HCT116 (cell line): Measurements from ENCODE around the gene RAPGEF3. TPM values are rescaled to one million over a fixed set of nuclear protein-coding genes. Genes with fewer than 3 reads are reported as not detected.

ENCODE experiments used
- ATAC-seq: fragments of 200-7000 bp; cut with Tn5 transposase; 2 replicates; pipeline ENCODE4 v1.9.1; 2020; ENCODE audit warnings: mild to moderate bottlenecking, moderate library complexity
- BruUV-seq: library from RNA; stranded (reverse); fragments of 400-500 nt; replicated peaks from 2 replicates; lab custom pipeline; 2021; lab: Mats Ljungman, UMichigan
- CTCF ChIA-PET: fragments of 300-600 bp; sonication (Branson Sonifier 250); formaldehyde crosslinking; loops from one replicate; lab custom pipeline; 2021; ENCODE audit warnings: antibody characterized with exemption; lab: Charles Lee
- POLR2A ChIA-PET: fragments of 300-600, 350-600 bp; sonication (Branson Sonifier 250); formaldehyde crosslinking; loops from one replicate; lab custom pipeline; 2021; ENCODE audit warnings: antibody characterized with exemption; lab: Charles Lee
- RAD21 ChIA-PET, 2 experiments: fragments of 300-600 bp; sonication (Branson Sonifier 250); formaldehyde crosslinking; loops; one replicate each; lab custom pipeline; 2023; ENCODE audit warnings: low total read pairs in 2 of 2; ENCODE audit not compliant: uncharacterized antibody in 2 of 2, unreplicated experiment in 2 of 2, low non-redundant PET in 1 of 2; lab: Charles Lee
- DNase-seq: peaks from one replicate; pipeline ENCODE4 v3.0.0-alpha.2; 2010; ENCODE audit warnings: low read depth, low spot score
- H2AFZ ChIP-seq: fragments of 200-600 bp; shearing (Covaris generic), sonication (generic); 2 replicates; pipeline ENCODE4 v1.6.1; 2017; ENCODE audit warnings: low read depth, mixed run types, mixed read lengths, antibody characterized with exemption, low read length; ENCODE audit not compliant: poor library complexity, severe bottlenecking
- H3K27ac ChIP-seq: 2 replicates; pipeline ENCODE4 v1.5.1; 2012; ENCODE audit warnings: low read depth, low read length
- H3K27me3 ChIP-seq: fragments of 200-600 bp; sonication (generic); 2 replicates; pipeline ENCODE4 v1.6.1; 2016; ENCODE audit warnings: mixed run types, low read length, mixed read lengths; ENCODE audit not compliant: insufficient read depth
- H3K36me3 ChIP-seq, 2 experiments: fragments of 200-500 bp in 1 of 2; fragments of 200-600 bp in 1 of 2; sonication (Bioruptor generic) in 1 of 2; sonication (generic) in 1 of 2; 2 replicates each; pipeline versions ENCODE4 v1.5.1 to v1.6.1; 2014 to 2016; ENCODE audit warnings: low read length in 2 of 2, inconsistent platforms in 1 of 2, mixed read lengths in 1 of 2, mixed run types in 1 of 2; ENCODE audit not compliant: insufficient read depth in 2 of 2, control insufficient read depth in 1 of 2
- H3K4me1 ChIP-seq, 2 experiments: fragments of 200-600 bp in 1 of 2; sonication (generic) in 1 of 2; 2 replicates each; pipeline versions ENCODE4 v1.5.1 to v1.6.1; 2012 to 2017; ENCODE audit warnings: low read length in 2 of 2, inconsistent platforms in 1 of 2, mild to moderate bottlenecking in 1 of 2, mixed read lengths in 1 of 2, mixed run types in 1 of 2, moderate library complexity in 1 of 2; ENCODE audit not compliant: insufficient read depth in 2 of 2, control insufficient read depth in 1 of 2
- H3K4me2 ChIP-seq: fragments of 200-600 bp; sonication (generic); 2 replicates; pipeline ENCODE4 v1.6.1; 2017; ENCODE audit warnings: mixed run types, low read length, mixed read lengths
- H3K4me3 ChIP-seq, 2 experiments: fragments of 200-600 bp in 1 of 2; sonication (generic) in 1 of 2; replicated peaks in 1 of 2; 2 replicates each; pipeline ENCODE4 v1.5.1; 2011 to 2016; ENCODE audit warnings: low read length in 2 of 2, control low read depth in 1 of 2, low read depth in 1 of 2, mild to moderate bottlenecking in 1 of 2, mixed read lengths in 1 of 2, mixed run types in 1 of 2
- H3K79me2 ChIP-seq: fragments of 200-600 bp; sonication (generic); 2 replicates; pipeline ENCODE4 v1.6.1; 2017; ENCODE audit warnings: mild to moderate bottlenecking, mixed run types, low read length, moderate library complexity, mixed read lengths; ENCODE audit not compliant: insufficient read depth
- H3K9ac ChIP-seq: fragments of 200-600 bp; sonication (generic); 2 replicates; pipeline ENCODE4 v1.6.1; 2016; ENCODE audit warnings: low read length, mixed read lengths
- H3K9me2 ChIP-seq: fragments of 200-600 bp; sonication (generic), shearing (Covaris generic); 2 replicates; pipeline ENCODE4 v1.6.1; 2017; ENCODE audit warnings: mixed run types, mild to moderate bottlenecking, moderate library complexity; ENCODE audit not compliant: insufficient read depth
- H3K9me3 ChIP-seq, 2 experiments: fragments of 200-500 bp in 1 of 2; fragments of 200-600 bp in 1 of 2; sonication (Bioruptor generic) in 1 of 2; sonication (generic) in 1 of 2; 2 replicates each; pipeline ENCODE4 v1.6.1; 2014 to 2017; ENCODE audit warnings: low read length in 2 of 2, mixed read lengths in 2 of 2, inconsistent platforms in 1 of 2, low read depth in 1 of 2, mild to moderate bottlenecking in 1 of 2, mixed run types in 1 of 2, moderate library complexity in 1 of 2; ENCODE audit not compliant: control insufficient read depth in 1 of 2, insufficient read depth in 1 of 2
- H4K20me1 ChIP-seq: fragments of 200-600 bp; sonication (generic), shearing (Covaris generic); 2 replicates; pipeline ENCODE4 v1.6.1; 2017; ENCODE audit warnings: mixed run types, mild to moderate bottlenecking, moderate library complexity; ENCODE audit not compliant: insufficient read depth
- ATF3 ChIP-seq: IDR thresholded peaks from 2 replicates; pipeline ENCODE4 v1.6.1; 2012
- CBX3 ChIP-seq: IDR thresholded peaks from 2 replicates; pipeline ENCODE4 v1.6.1; 2012; ENCODE audit warnings: low read depth
- CEBPB ChIP-seq: IDR thresholded peaks from 2 replicates; pipeline ENCODE4 v1.6.1; 2012; ENCODE audit warnings: low read depth
- CTCF ChIP-seq, 3 experiments: fragments of 200-600 bp in 1 of 3; sonication (generic) in 1 of 3; IDR thresholded peaks in 2 of 3; conservative IDR thresholded peaks in 1 of 3; 2 replicates each; pipeline ENCODE4 v1.5.1; 2012 to 2017; ENCODE audit warnings: low read depth in 2 of 3, low read length in 2 of 3, antibody characterized with exemption in 1 of 3, borderline replicate concordance in 1 of 3, control low read depth in 1 of 3, mild to moderate bottlenecking in 1 of 3, mixed read lengths in 1 of 3, mixed run types in 1 of 3, moderate library complexity in 1 of 3; ENCODE audit not compliant: insufficient read depth in 1 of 3
- EGR1 ChIP-seq: IDR thresholded peaks from 2 replicates; pipeline ENCODE4 v1.6.1; 2012; ENCODE audit warnings: low read depth
- ELF1 ChIP-seq: IDR thresholded peaks from 2 replicates; pipeline ENCODE4 v1.6.1; 2012; ENCODE audit warnings: low read depth, borderline replicate concordance
- EZH2 ChIP-seq: fragments of 200-600 bp; sonication (generic); IDR thresholded peaks from 2 replicates; pipeline ENCODE4 v1.6.1; 2017; ENCODE audit warnings: antibody characterized with exemption, mixed run types
- FOSL1 ChIP-seq: IDR thresholded peaks from 2 replicates; pipeline ENCODE4 v1.6.1; 2012; ENCODE audit warnings: low read depth
- JUND ChIP-seq: IDR thresholded peaks from 2 replicates; pipeline ENCODE4 v1.6.1; 2012
- POLR2A ChIP-seq: IDR thresholded peaks from 2 replicates; pipeline ENCODE4 v1.7.0; 2011; ENCODE audit warnings: borderline replicate concordance; ENCODE audit not compliant: insufficient read depth, insufficient read length; ENCODE audit errors: extremely low read depth
- POLR2AphosphoS5 ChIP-seq: IDR thresholded peaks from 2 replicates; pipeline ENCODE4 v1.6.1; 2011; ENCODE audit warnings: mild to moderate bottlenecking, low read depth, low read length, moderate library complexity
- SP1 ChIP-seq: IDR thresholded peaks from 2 replicates; pipeline ENCODE4 v1.6.1; 2012; ENCODE audit warnings: low read depth
- SRF ChIP-seq: IDR thresholded peaks from 2 replicates; pipeline ENCODE4 v1.6.1; 2012; ENCODE audit warnings: low read depth
- TCF7L2 ChIP-seq: IDR thresholded peaks from 2 replicates; pipeline ENCODE4 v1.7.0; 2011; ENCODE audit warnings: borderline replicate concordance, inconsistent platforms; ENCODE audit not compliant: insufficient read depth, insufficient read length; ENCODE audit errors: extremely low read depth
- YY1 ChIP-seq: IDR thresholded peaks from 2 replicates; pipeline ENCODE4 v1.6.1; 2011; ENCODE audit warnings: low read length, low read depth, moderate library complexity, mild to moderate bottlenecking; ENCODE audit not compliant: insufficient replicate concordance; ENCODE audit errors: extremely low read depth
- ZFX ChIP-seq: fragments of 450-650 bp; IDR thresholded peaks from 2 replicates; pipeline ENCODE4 v1.6.1; 2017
- ZNF274 ChIP-seq: fragments of 200-500 bp; sonication (Bioruptor generic); IDR thresholded peaks from 2 replicates; pipeline ENCODE4 v1.6.1; 2014; ENCODE audit warnings: mild to moderate bottlenecking, low read depth, low read length, inconsistent platforms
- intact Hi-C: fragments of 100-400 bp; cut with micrococcal nuclease; formaldehyde crosslinking; loops from 2 replicates; pipeline ENCODE4 v1.10.0; 2022
- total RNA-seq: library from RNA; stranded (reverse); gene quantifications from one replicate; pipeline ENCODE4 v1.2.1, GENCODE V29; 2021; ENCODE audit not compliant: unreplicated experiment

The RAPGEF3 gene
- total RNA-seq, 1 experiment from 2014 or later, result 1.8 TPM

GRCh38 chr12:47730341-47730744 is 28.3 kb downstream of the RAPGEF3 start:
- intact Hi-C loops, result no loop called here
- Histone ChIP-seq H3K4me1 (peaks cover 0 to 13% of the 10 kb centered on the region in 2 experiments; a peak in 1 of 4 replicates), H3K27ac (no peak overlapping the region), H3K4me2 (no peak overlapping the region), H3K9me2 (no peaks in the 10 kb centered on the region), H3K27me3 (no peaks in the 10 kb centered on the region), H4K20me1 (no peaks in the 10 kb centered on the region), H3K79me2 (no peaks in the 10 kb centered on the region), H2AFZ (no peak overlapping the region), H3K9me3 (no peaks in the 10 kb centered on the region), H3K9ac (no peak overlapping the region), H3K4me3 (no peak overlapping the region), H3K36me3 (no peaks in the 10 kb centered on the region)
- ChIA-PET CTCF (interaction anchor here (1.4 kb wide), 1 partner anchor 37 kb away, joined by 4 read pairs; no protein-coding TSS in a partner anchor), POLR2A (no interaction called here), RAD21 (no interaction called here)
- no TSS peak for BruUV-seq
- no peak for ATAC-seq
- DNase-seq, result no peak
- no peak for TF ChIP-seq JUND
- no peak for TF ChIP-seq CTCF (IDR thresholded peaks at IDR 0.05 in 2 of 3, conservative IDR thresholded peaks at IDR 0.05 in 1 of 3; ENCODE audit: borderline replicate concordance in 1 of 3, insufficient read depth in 1 of 3, low read depth in 2 of 3, low read length in 2 of 3)
- TF ChIP-seq YY1, result no peak
- no peak for TF ChIP-seq FOSL1
- TF ChIP-seq TCF7L2, result no peak
- no peak for TF ChIP-seq ATF3
- no peak for TF ChIP-seq POLR2AphosphoS5
- no peak for TF ChIP-seq ELF1
- no peak for TF ChIP-seq CEBPB
- no peak for TF ChIP-seq SRF
- no peak for TF ChIP-seq POLR2A
- no peak for TF ChIP-seq SP1
- no peak for TF ChIP-seq CBX3
- TF ChIP-seq ZNF274, result no peak
- no peak for TF ChIP-seq ZFX
- TF ChIP-seq EZH2, result no peak
- TF ChIP-seq EGR1, result no peak
